ENCODE data around the gene APOBEC3A. TPM values are rescaled to one million over a fixed set of nuclear protein-coding genes. Genes with fewer than 3 reads are reported as not detected.

The APOBEC3A gene
- total and polyA plus RNA-seq, 2 experiments from 2014 or later, result not detected

DNA sequence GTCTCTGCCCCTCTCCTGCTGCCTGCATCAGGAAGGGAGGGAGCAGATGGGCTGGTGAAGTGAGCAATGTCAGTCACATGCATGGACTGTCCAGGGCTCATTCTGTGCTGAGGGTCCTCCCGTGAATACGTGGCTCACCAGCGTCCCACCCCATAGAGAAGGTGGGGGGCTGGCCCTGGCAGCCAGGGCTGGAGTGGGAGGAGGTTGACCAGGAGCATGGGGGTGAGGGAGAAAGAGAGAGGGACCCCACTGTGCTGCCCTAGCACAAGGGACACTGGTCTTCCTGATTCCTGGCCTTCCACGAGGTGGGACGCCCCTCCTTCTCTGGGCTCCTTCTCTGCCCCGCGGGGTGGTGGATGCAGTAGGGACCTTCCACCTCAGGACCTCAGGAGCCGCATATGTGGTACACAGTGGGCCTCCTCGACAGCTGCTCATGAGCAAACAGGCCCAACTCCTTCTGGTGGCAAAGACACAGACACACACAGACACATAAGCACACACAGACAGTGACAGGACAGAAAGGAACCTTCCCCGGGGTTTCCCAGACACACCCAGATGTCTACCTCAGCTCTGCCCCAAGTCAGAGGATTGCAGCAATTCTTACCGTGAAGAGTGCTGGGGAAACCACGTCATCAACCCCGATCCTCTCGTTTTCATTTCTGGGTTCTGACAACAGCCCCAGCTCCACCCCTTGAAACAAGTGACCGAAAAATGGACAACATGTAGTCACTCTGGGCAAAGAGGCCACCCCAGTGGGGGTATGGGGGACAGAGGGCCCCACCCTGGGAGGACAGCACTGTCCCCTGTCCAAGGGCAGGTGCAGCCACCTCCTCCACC lies 3.6 kb upstream of the APOBEC3A start:
- peaks cover 13% of the 10 kb centered on the region for H3K4me1 ChIP-seq (ENCODE audit: insufficient read depth)
- no peaks in the 10 kb centered on the region for H3K9me3 ChIP-seq (ENCODE audit: low read depth)
- no peaks in the 10 kb centered on the region for H3K27me3 ChIP-seq
- H3K4me2 ChIP-seq, result no peak overlapping the region
- TF ChIP-seq EZH2 (IDR thresholded peaks at IDR 0.05; ENCODE audit: borderline replicate concordance) (no peak), EZH2phosphoT487 (IDR thresholded peaks at IDR 0.05; ENCODE audit: low read depth, severe bottlenecking, unreplicated experiment) (no peak)
- TF ChIP-seq, protein P1, sequence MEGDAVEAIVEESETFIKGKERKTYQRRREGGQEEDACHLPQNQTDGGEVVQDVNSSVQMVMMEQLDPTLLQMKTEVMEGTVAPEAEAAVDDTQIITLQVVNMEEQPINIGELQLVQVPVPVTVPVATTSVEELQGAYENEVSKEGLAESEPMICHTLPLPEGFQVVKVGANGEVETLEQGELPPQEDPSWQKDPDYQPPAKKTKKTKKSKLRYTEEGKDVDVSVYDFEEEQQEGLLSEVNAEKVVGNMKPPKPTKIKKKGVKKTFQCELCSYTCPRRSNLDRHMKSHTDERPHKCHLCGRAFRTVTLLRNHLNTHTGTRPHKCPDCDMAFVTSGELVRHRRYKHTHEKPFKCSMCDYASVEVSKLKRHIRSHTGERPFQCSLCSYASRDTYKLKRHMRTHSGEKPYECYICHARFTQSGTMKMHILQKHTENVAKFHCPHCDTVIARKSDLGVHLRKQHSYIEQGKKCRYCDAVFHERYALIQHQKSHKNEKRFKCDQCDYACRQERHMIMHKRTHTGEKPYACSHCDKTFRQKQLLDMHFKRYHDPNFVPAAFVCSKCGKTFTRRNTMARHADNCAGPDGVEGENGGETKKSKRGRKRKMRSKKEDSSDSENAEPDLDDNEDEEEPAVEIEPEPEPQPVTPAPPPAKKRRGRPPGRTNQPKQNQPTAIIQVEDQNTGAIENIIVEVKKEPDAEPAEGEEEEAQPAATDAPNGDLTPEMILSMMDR (IDR thresholded peaks at IDR 0.05; ENCODE audit: poor library complexity), result no peak
- H2AFZ ChIP-seq, result no peak overlapping the region
- H3K79me2 ChIP-seq, result no peaks in the 10 kb centered on the region
- H4K20me1 ChIP-seq (ENCODE audit: insufficient read depth, poor library complexity, severe bottlenecking), result no peaks in the 10 kb centered on the region
- no peak overlapping the region for H3K4me3 ChIP-seq
- no peak overlapping the region for H3K27ac ChIP-seq
- peak; percentile 51 for DNase-seq (ENCODE audit: low spot score)
- no peaks in the 10 kb centered on the region for H3K36me3 ChIP-seq (replicated peaks; ENCODE audit: insufficient read depth, low read depth)
- no peaks in the 10 kb centered on the region for H3K9me2 ChIP-seq (replicated peaks; ENCODE audit: insufficient read depth)
- 86% methylated on average over 15 of the region's 15 CpGs for WGBS (ENCODE audit: low lambda C conversion rate, missing lambda C conversion rate)

DNA sequence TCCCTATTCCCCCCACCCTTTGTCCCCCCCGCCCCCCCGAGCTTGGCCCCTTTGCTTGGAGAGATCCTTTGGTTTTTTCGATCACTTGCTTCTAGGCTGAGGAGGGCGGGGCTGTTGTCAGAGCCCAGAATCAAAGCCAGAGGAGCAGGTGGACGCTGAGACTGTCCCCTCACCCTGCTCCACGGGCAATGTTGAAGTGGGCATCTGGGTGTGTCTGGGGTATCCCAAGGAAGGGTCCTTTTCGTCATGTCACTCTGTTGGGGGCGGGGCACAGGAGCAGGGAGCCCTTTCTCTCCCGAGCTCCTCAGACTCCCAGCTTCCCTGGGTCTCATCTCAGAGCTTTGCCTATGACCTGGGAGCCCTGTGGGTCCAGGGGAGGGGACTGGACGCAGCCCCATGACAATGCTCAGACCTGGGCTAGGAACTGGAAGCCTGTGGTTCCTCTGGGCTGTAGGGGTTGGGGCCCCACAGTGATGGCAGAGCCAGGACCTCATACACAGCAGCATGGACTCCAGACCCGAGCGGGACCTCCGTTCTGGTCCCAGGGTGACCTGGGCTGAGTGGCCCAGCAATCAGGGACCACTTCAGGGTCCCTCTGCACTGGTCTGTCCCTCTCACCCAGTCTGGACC lies 2.9 kb upstream of the APOBEC3A start:
- H2AFZ ChIP-seq, result no peak overlapping the region
- H3K9me3 ChIP-seq (ENCODE audit: low read depth), result no peaks in the 10 kb centered on the region
- H3K79me2 ChIP-seq, result no peaks in the 10 kb centered on the region
- H3K36me3 ChIP-seq (replicated peaks; ENCODE audit: insufficient read depth, low read depth), result no peaks in the 10 kb centered on the region
- H4K20me1 ChIP-seq (ENCODE audit: insufficient read depth, poor library complexity, severe bottlenecking), result no peaks in the 10 kb centered on the region
- 69% methylated on average over 13 of the region's 13 CpGs for WGBS (ENCODE audit: low lambda C conversion rate, missing lambda C conversion rate)
- H3K27me3 ChIP-seq, result no peaks in the 10 kb centered on the region
- no peak overlapping the region for H3K4me3 ChIP-seq
- H3K4me1 ChIP-seq (ENCODE audit: insufficient read depth), result peaks cover 13% of the 10 kb centered on the region
- TF ChIP-seq EZH2phosphoT487 (IDR thresholded peaks at IDR 0.05; ENCODE audit: low read depth, severe bottlenecking, unreplicated experiment) (no peak), EZH2 (IDR thresholded peaks at IDR 0.05; ENCODE audit: borderline replicate concordance) (no peak)
- TF ChIP-seq, protein P1 (IDR thresholded peaks at IDR 0.05; ENCODE audit: poor library complexity), result no peak
- no peak for DNase-seq (ENCODE audit: low spot score)
- H3K9me2 ChIP-seq (replicated peaks; ENCODE audit: insufficient read depth), result no peaks in the 10 kb centered on the region
- H3K4me2 ChIP-seq, result no peak overlapping the region
- H3K27ac ChIP-seq, result no peak overlapping the region

DNA sequence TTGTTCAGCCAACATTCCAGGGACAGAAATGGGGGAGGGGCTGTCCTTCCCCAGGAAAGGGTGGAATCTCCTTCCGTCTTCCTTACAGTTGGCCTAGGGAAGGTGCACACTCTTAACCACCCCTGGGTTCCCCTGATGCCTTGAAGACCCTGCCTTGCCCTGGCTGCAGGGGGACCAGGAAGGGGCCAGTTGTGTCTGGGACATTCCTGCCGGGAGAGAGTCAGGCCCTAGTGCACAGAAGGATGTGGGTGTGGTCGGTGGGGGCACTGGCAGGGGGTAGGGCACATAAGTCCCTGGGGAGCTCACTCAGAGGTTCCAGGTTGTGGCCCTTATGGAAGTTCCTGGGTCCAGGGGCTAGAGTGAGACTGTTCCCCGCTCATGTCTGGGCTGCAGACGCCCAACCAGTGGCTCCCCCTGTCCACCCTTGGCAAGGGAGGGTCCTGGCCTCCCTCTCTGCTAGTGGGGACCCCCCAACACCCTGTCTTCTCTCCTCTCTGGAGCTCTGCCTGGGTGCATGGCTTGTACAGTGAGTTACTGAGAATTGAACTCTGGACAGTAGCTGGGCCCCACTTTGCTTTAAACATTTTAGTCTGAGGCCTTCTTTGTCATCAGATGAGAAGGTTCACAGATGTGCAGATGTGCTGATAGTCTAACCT lies 2.0 kb upstream of the APOBEC3A start:
- H3K36me3 ChIP-seq (replicated peaks; ENCODE audit: insufficient read depth, low read depth), result no peaks in the 10 kb centered on the region
- no peaks in the 10 kb centered on the region for H3K27me3 ChIP-seq
- H3K27ac ChIP-seq, result no peak overlapping the region
- peaks cover 13% of the 10 kb centered on the region for H3K4me1 ChIP-seq (ENCODE audit: insufficient read depth)
- 82% methylated on average over 5 of the region's 5 CpGs for WGBS (ENCODE audit: low lambda C conversion rate, missing lambda C conversion rate)
- no peak overlapping the region for H3K4me3 ChIP-seq
- no peaks in the 10 kb centered on the region for H3K9me2 ChIP-seq (replicated peaks; ENCODE audit: insufficient read depth)
- no peaks in the 10 kb centered on the region for H3K79me2 ChIP-seq
- no peak overlapping the region for H2AFZ ChIP-seq
- TF ChIP-seq, protein P1 (IDR thresholded peaks at IDR 0.05; ENCODE audit: poor library complexity), result no peak
- TF ChIP-seq EZH2phosphoT487 (IDR thresholded peaks at IDR 0.05; ENCODE audit: low read depth, severe bottlenecking, unreplicated experiment) (no peak), EZH2 (IDR thresholded peaks at IDR 0.05; ENCODE audit: borderline replicate concordance) (no peak)
- no peak overlapping the region for H3K4me2 ChIP-seq
- no peaks in the 10 kb centered on the region for H4K20me1 ChIP-seq (ENCODE audit: insufficient read depth, poor library complexity, severe bottlenecking)
- H3K9me3 ChIP-seq (ENCODE audit: low read depth), result no peaks in the 10 kb centered on the region
- DNase-seq (ENCODE audit: low spot score), result no peak

Measured in hepatocyte (in vitro differentiated cells).